HCT116 (cell line): ENCODE data around the gene PAPPA2. TPM values are rescaled to one million over a fixed set of nuclear protein-coding genes. Genes with fewer than 3 reads are reported as not detected.
A peak's percentile ranks its signal among the peaks of the same experiment; 100 is the strongest.

Experiments
- ATAC-seq: fragments of 200-7000 bp; cut with Tn5 transposase; 2 replicates; pipeline ENCODE4 v1.9.1; 2020; ENCODE audit warnings: mild to moderate bottlenecking, moderate library complexity
- BruUV-seq: library from RNA; stranded (reverse); fragments of 400-500 nt; replicated peaks from 2 replicates; lab custom pipeline; 2021; lab: Mats Ljungman, UMichigan
- CTCF ChIA-PET: fragments of 300-600 bp; sonication (Branson Sonifier 250); formaldehyde crosslinking; loops from one replicate; lab custom pipeline; 2021; ENCODE audit warnings: antibody characterized with exemption; lab: Charles Lee
- POLR2A ChIA-PET: fragments of 300-600, 350-600 bp; sonication (Branson Sonifier 250); formaldehyde crosslinking; loops from one replicate; lab custom pipeline; 2021; ENCODE audit warnings: antibody characterized with exemption; lab: Charles Lee
- RAD21 ChIA-PET, 2 experiments: fragments of 300-600 bp; sonication (Branson Sonifier 250); formaldehyde crosslinking; loops; one replicate each; lab custom pipeline; 2023; ENCODE audit warnings: low total read pairs in 2 of 2; ENCODE audit not compliant: uncharacterized antibody in 2 of 2, unreplicated experiment in 2 of 2, low non-redundant PET in 1 of 2; lab: Charles Lee
- DNase-seq: peaks from one replicate; pipeline ENCODE4 v3.0.0-alpha.2; 2010; ENCODE audit warnings: low read depth, low spot score
- H2AFZ ChIP-seq: fragments of 200-600 bp; shearing (Covaris generic), sonication (generic); 2 replicates; pipeline ENCODE4 v1.6.1; 2017; ENCODE audit warnings: low read depth, mixed run types, mixed read lengths, antibody characterized with exemption, low read length; ENCODE audit not compliant: poor library complexity, severe bottlenecking
- H3K27ac ChIP-seq: 2 replicates; pipeline ENCODE4 v1.5.1; 2012; ENCODE audit warnings: low read depth, low read length
- H3K27me3 ChIP-seq: fragments of 200-600 bp; sonication (generic); 2 replicates; pipeline ENCODE4 v1.6.1; 2016; ENCODE audit warnings: mixed run types, low read length, mixed read lengths; ENCODE audit not compliant: insufficient read depth
- H3K36me3 ChIP-seq, 2 experiments: fragments of 200-500 bp in 1 of 2; fragments of 200-600 bp in 1 of 2; sonication (Bioruptor generic) in 1 of 2; sonication (generic) in 1 of 2; 2 replicates each; pipeline versions ENCODE4 v1.5.1 to v1.6.1; 2014 to 2016; ENCODE audit warnings: low read length in 2 of 2, inconsistent platforms in 1 of 2, mixed read lengths in 1 of 2, mixed run types in 1 of 2; ENCODE audit not compliant: insufficient read depth in 2 of 2, control insufficient read depth in 1 of 2
- H3K4me1 ChIP-seq, 2 experiments: fragments of 200-600 bp in 1 of 2; sonication (generic) in 1 of 2; 2 replicates each; pipeline versions ENCODE4 v1.5.1 to v1.6.1; 2012 to 2017; ENCODE audit warnings: low read length in 2 of 2, inconsistent platforms in 1 of 2, mild to moderate bottlenecking in 1 of 2, mixed read lengths in 1 of 2, mixed run types in 1 of 2, moderate library complexity in 1 of 2; ENCODE audit not compliant: insufficient read depth in 2 of 2, control insufficient read depth in 1 of 2
- H3K4me2 ChIP-seq: fragments of 200-600 bp; sonication (generic); 2 replicates; pipeline ENCODE4 v1.6.1; 2017; ENCODE audit warnings: mixed run types, low read length, mixed read lengths
- H3K4me3 ChIP-seq, 2 experiments: fragments of 200-600 bp in 1 of 2; sonication (generic) in 1 of 2; replicated peaks in 1 of 2; 2 replicates each; pipeline ENCODE4 v1.5.1; 2011 to 2016; ENCODE audit warnings: low read length in 2 of 2, control low read depth in 1 of 2, low read depth in 1 of 2, mild to moderate bottlenecking in 1 of 2, mixed read lengths in 1 of 2, mixed run types in 1 of 2
- H3K79me2 ChIP-seq: fragments of 200-600 bp; sonication (generic); 2 replicates; pipeline ENCODE4 v1.6.1; 2017; ENCODE audit warnings: mild to moderate bottlenecking, mixed run types, low read length, moderate library complexity, mixed read lengths; ENCODE audit not compliant: insufficient read depth
- H3K9ac ChIP-seq: fragments of 200-600 bp; sonication (generic); 2 replicates; pipeline ENCODE4 v1.6.1; 2016; ENCODE audit warnings: low read length, mixed read lengths
- H3K9me2 ChIP-seq: fragments of 200-600 bp; sonication (generic), shearing (Covaris generic); 2 replicates; pipeline ENCODE4 v1.6.1; 2017; ENCODE audit warnings: mixed run types, mild to moderate bottlenecking, moderate library complexity; ENCODE audit not compliant: insufficient read depth
- H3K9me3 ChIP-seq, 2 experiments: fragments of 200-500 bp in 1 of 2; fragments of 200-600 bp in 1 of 2; sonication (Bioruptor generic) in 1 of 2; sonication (generic) in 1 of 2; 2 replicates each; pipeline ENCODE4 v1.6.1; 2014 to 2017; ENCODE audit warnings: low read length in 2 of 2, mixed read lengths in 2 of 2, inconsistent platforms in 1 of 2, low read depth in 1 of 2, mild to moderate bottlenecking in 1 of 2, mixed run types in 1 of 2, moderate library complexity in 1 of 2; ENCODE audit not compliant: control insufficient read depth in 1 of 2, insufficient read depth in 1 of 2
- H4K20me1 ChIP-seq: fragments of 200-600 bp; sonication (generic), shearing (Covaris generic); 2 replicates; pipeline ENCODE4 v1.6.1; 2017; ENCODE audit warnings: mixed run types, mild to moderate bottlenecking, moderate library complexity; ENCODE audit not compliant: insufficient read depth
- CEBPB ChIP-seq: IDR thresholded peaks from 2 replicates; pipeline ENCODE4 v1.6.1; 2012; ENCODE audit warnings: low read depth
- CTCF ChIP-seq, 3 experiments: fragments of 200-600 bp in 1 of 3; sonication (generic) in 1 of 3; IDR thresholded peaks in 2 of 3; conservative IDR thresholded peaks in 1 of 3; 2 replicates each; pipeline ENCODE4 v1.5.1; 2012 to 2017; ENCODE audit warnings: low read depth in 2 of 3, low read length in 2 of 3, antibody characterized with exemption in 1 of 3, borderline replicate concordance in 1 of 3, control low read depth in 1 of 3, mild to moderate bottlenecking in 1 of 3, mixed read lengths in 1 of 3, mixed run types in 1 of 3, moderate library complexity in 1 of 3; ENCODE audit not compliant: insufficient read depth in 1 of 3
- EGR1 ChIP-seq: IDR thresholded peaks from 2 replicates; pipeline ENCODE4 v1.6.1; 2012; ENCODE audit warnings: low read depth
- ELF1 ChIP-seq: IDR thresholded peaks from 2 replicates; pipeline ENCODE4 v1.6.1; 2012; ENCODE audit warnings: low read depth, borderline replicate concordance
- JUND ChIP-seq: IDR thresholded peaks from 2 replicates; pipeline ENCODE4 v1.6.1; 2012
- RAD21 ChIP-seq: IDR thresholded peaks from 2 replicates; pipeline ENCODE4 v1.6.1; 2012; ENCODE audit warnings: low read depth, mild to moderate bottlenecking
- SP1 ChIP-seq: IDR thresholded peaks from 2 replicates; pipeline ENCODE4 v1.6.1; 2012; ENCODE audit warnings: low read depth
- TCF7L2 ChIP-seq: IDR thresholded peaks from 2 replicates; pipeline ENCODE4 v1.7.0; 2011; ENCODE audit warnings: borderline replicate concordance, inconsistent platforms; ENCODE audit not compliant: insufficient read depth, insufficient read length; ENCODE audit errors: extremely low read depth
- YY1 ChIP-seq: IDR thresholded peaks from 2 replicates; pipeline ENCODE4 v1.6.1; 2011; ENCODE audit warnings: low read length, low read depth, moderate library complexity, mild to moderate bottlenecking; ENCODE audit not compliant: insufficient replicate concordance; ENCODE audit errors: extremely low read depth
- ZFX ChIP-seq: fragments of 450-650 bp; IDR thresholded peaks from 2 replicates; pipeline ENCODE4 v1.6.1; 2017
- ZNF274 ChIP-seq: fragments of 200-500 bp; sonication (Bioruptor generic); IDR thresholded peaks from 2 replicates; pipeline ENCODE4 v1.6.1; 2014; ENCODE audit warnings: mild to moderate bottlenecking, low read depth, low read length, inconsistent platforms
- intact Hi-C: fragments of 100-400 bp; cut with micrococcal nuclease; formaldehyde crosslinking; loops from 2 replicates; pipeline ENCODE4 v1.10.0; 2022
- total RNA-seq: library from RNA; stranded (reverse); gene quantifications from one replicate; pipeline ENCODE4 v1.2.1, GENCODE V29; 2021; ENCODE audit not compliant: unreplicated experiment
- TF ChIP-seq, protein P1 (sequence below): IDR thresholded peaks from 2 replicates; pipeline ENCODE4 v1.6.1; 2012

The PAPPA2 gene
- total RNA-seq, 1 experiment from 2014 or later: not detected

DNA sequence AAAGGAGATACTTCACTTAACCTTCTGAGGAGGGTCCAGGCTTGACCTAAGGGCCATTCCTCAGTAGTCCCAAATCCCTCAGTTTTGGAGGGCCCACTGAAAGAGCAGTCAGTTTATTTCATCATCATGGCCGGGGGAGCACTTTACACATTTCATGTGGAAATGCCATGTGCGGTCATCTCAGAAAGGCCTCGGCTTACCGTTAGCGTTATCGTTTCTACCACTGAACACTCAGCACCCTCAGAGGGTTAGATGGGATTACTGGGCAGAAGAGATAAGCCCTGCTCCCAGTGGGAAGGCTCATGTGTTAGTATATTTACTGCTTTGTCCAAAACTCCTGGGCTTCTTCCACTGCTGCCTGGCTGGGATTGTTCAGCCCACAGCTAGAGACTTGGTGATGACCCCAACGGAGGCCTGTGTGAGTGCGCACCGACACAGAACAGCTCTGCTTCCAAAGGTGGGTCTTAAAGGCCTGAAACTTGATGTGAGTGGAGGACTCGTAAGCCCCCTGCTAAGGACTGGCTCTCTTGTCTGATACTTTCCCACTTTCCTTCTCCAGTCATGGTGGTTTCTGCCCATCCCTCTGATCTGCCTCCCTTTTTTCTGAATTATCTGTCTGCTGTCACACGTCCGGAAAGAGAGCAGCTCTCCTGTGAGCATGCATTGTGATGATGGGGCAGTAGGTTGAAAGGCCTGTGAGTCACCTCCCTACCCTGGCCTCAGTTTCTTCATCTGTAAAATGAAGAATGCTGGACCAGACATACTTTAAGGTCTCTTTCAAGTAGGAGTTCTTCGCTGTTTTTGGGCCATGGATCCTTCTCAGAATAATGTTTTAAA is 417.0 kb downstream of the PAPPA2 start:
- Histone ChIP-seq H3K27me3 (peaks cover 20% of the 10 kb centered on the region), H3K4me3 (no peak overlapping the region)
- TF ChIP-seq, protein P1, sequence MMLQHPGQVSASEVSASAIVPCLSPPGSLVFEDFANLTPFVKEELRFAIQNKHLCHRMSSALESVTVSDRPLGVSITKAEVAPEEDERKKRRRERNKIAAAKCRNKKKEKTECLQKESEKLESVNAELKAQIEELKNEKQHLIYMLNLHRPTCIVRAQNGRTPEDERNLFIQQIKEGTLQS: no peak
- TF ChIP-seq RAD21: no peak
- no peak for TF ChIP-seq ZNF274
- TF ChIP-seq, all 23 proteins: peak for 0
- H3K9me3 ChIP-seq: no peaks in the 10 kb centered on the region
- RAD21 ChIA-PET: interaction anchor here in 1 of 2 experiments (0.6 kb wide), 1 partner anchor 16 kb away, joined by 3 read pairs; no protein-coding TSS in a partner anchor
- BruUV-seq: no TSS peak
- no peaks in the 10 kb centered on the region for H3K36me3 ChIP-seq
- CTCF ChIA-PET: interaction anchor here (1.0 kb wide), 2 partner anchors 13 to 319 kb away, joined by 3 read pairs; no protein-coding TSS in a partner anchor
- no peak for DNase-seq
- POLR2A ChIA-PET: no interaction called here
- intact Hi-C loops: no loop called here
- H4K20me1 ChIP-seq: no peaks in the 10 kb centered on the region
- H3K9me2 ChIP-seq: no peaks in the 10 kb centered on the region
- no peaks in the 10 kb centered on the region for H3K79me2 ChIP-seq
- H3K27ac ChIP-seq: no peak overlapping the region
- H2AFZ ChIP-seq: no peak overlapping the region
- ATAC-seq: no peak
- no peaks in the 10 kb centered on the region for H3K4me1 ChIP-seq
- no peak overlapping the region for H3K9ac ChIP-seq
- H3K4me2 ChIP-seq: no peak overlapping the region

GRCh38 chr1:176880955-176881595 is 418.1 kb downstream of the PAPPA2 start:
- Histone ChIP-seq H3K4me1 (no peaks in the 10 kb centered on the region), H3K9me2 (no peaks in the 10 kb centered on the region), H3K36me3 (no peaks in the 10 kb centered on the region), H3K4me3 (no peak overlapping the region), H4K20me1 (no peaks in the 10 kb centered on the region), H3K4me2 (no peak overlapping the region), H3K27me3 (peaks cover 22% of the 10 kb centered on the region), H3K9ac (no peak overlapping the region), H3K27ac (no peak overlapping the region), H2AFZ (no peak overlapping the region), H3K9me3 (no peaks in the 10 kb centered on the region), H3K79me2 (no peaks in the 10 kb centered on the region)
- peak; percentile 51 for DNase-seq
- intact Hi-C loops: loop anchor here (1.0 kb wide), 2 partner anchors 321 to 506 kb away; no protein-coding TSS in a partner anchor
- no peak for TF ChIP-seq JUND
- no peak for TF ChIP-seq ZFX
- TF ChIP-seq ELF1: no peak
- no peak for TF ChIP-seq EGR1
- TF ChIP-seq CTCF (IDR thresholded peaks at IDR 0.05 in 2 of 3, conservative IDR thresholded peaks at IDR 0.05 in 1 of 3; ENCODE audit: borderline replicate concordance in 1 of 3, insufficient read depth in 1 of 3, low read depth in 2 of 3, low read length in 2 of 3): peak; percentile 70 to 87 (median 77)
- TF ChIP-seq, protein P1: no peak
- peak; percentile 77 for TF ChIP-seq TCF7L2
- TF ChIP-seq YY1: no peak
- TF ChIP-seq CEBPB: no peak
- no peak for TF ChIP-seq SP1
- TF ChIP-seq RAD21: peak; percentile 85
- no TSS peak for BruUV-seq
- CTCF ChIA-PET: interaction anchor here (0.5 to 1.0 kb wide), 3 partner anchors 12 to 633 kb away, joined by 3 read pairs; no protein-coding TSS in a partner anchor
- RAD21 ChIA-PET: no interaction called here
- POLR2A ChIA-PET: no interaction called here
- peak; percentile 98 for ATAC-seq
